ENCODE data around the gene TCL1B. TPM values are rescaled to one million over a fixed set of nuclear protein-coding genes. Genes with fewer than 3 reads are reported as not detected.

TCL1B gene
- total RNA-seq, 1 donor from 2014 or later: not detected

DNA sequence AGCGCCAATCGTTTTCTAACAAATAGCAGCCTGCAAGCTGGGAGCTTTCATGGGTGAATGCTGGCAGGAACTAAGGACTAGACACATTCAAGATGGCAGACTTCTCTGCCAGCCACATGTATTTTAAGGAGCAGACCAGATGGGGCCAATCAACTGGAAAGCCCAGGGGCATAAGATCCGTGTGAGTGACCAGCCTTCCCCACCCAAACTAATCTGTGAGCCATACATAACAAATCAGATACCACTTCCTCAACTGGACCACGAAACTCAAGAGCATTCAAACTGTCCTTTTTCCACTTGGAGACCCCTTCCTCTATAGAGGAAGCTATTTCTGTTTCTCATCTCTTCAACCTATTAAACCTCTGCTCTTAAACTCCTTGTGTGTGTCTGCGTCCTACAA lies 9.7 kb downstream of the TCL1B start:
- TF ChIP-seq, protein P1, sequence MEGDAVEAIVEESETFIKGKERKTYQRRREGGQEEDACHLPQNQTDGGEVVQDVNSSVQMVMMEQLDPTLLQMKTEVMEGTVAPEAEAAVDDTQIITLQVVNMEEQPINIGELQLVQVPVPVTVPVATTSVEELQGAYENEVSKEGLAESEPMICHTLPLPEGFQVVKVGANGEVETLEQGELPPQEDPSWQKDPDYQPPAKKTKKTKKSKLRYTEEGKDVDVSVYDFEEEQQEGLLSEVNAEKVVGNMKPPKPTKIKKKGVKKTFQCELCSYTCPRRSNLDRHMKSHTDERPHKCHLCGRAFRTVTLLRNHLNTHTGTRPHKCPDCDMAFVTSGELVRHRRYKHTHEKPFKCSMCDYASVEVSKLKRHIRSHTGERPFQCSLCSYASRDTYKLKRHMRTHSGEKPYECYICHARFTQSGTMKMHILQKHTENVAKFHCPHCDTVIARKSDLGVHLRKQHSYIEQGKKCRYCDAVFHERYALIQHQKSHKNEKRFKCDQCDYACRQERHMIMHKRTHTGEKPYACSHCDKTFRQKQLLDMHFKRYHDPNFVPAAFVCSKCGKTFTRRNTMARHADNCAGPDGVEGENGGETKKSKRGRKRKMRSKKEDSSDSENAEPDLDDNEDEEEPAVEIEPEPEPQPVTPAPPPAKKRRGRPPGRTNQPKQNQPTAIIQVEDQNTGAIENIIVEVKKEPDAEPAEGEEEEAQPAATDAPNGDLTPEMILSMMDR (IDR thresholded peaks at IDR 0.05): no peak
- Mint-ChIP-seq H3K4me3 (ENCODE audit: unreplicated experiment) (no peak overlapping the region), H3K9me3 (ENCODE audit: low read depth) (no peaks in the 10 kb centered on the region), H3K27me3 (ENCODE audit: low read depth) (peaks cover 3% of the 10 kb centered on the region), H3K27ac (ENCODE audit: unreplicated experiment) (no peak overlapping the region), H3K4me1 (ENCODE audit: low read depth) (peaks cover 8% of the 10 kb centered on the region), H3K36me3 (ENCODE audit: low read depth) (no peaks in the 10 kb centered on the region)
- no peak for DNase-seq (ENCODE audit: low spot score)

DNA sequence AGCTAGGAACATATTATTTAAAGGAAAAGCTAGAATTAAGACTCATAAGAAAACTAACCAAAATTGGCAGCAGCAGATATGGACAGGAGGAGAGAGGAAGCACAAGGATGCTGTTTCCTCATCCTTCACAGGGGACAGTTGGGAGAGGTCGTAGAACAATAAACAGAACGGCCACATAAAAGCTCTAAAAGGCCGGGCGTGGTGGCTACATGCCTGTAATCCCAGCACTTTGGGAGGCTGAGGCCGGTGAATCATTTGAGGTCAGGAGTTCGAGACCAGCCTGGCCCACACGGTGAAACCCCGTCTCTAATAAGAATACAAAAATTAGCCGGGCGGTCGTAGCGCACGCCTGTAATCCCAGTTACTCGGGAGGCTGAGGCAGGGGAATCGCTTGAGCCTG lies 10.5 kb downstream of the TCL1B start:
- TF ChIP-seq, protein P1 (IDR thresholded peaks at IDR 0.05): no peak
- no peak for DNase-seq (ENCODE audit: low spot score)
- H3K4me3 Mint-ChIP-seq (ENCODE audit: unreplicated experiment): no peak overlapping the region
- H3K27ac Mint-ChIP-seq (ENCODE audit: unreplicated experiment): no peak overlapping the region
- H3K4me1 Mint-ChIP-seq (ENCODE audit: low read depth): peaks cover 8% of the 10 kb centered on the region
- peaks cover 3% of the 10 kb centered on the region for H3K27me3 Mint-ChIP-seq (ENCODE audit: low read depth)
- H3K36me3 Mint-ChIP-seq (ENCODE audit: low read depth): no peaks in the 10 kb centered on the region
- H3K9me3 Mint-ChIP-seq (ENCODE audit: low read depth): no peaks in the 10 kb centered on the region

DNA sequence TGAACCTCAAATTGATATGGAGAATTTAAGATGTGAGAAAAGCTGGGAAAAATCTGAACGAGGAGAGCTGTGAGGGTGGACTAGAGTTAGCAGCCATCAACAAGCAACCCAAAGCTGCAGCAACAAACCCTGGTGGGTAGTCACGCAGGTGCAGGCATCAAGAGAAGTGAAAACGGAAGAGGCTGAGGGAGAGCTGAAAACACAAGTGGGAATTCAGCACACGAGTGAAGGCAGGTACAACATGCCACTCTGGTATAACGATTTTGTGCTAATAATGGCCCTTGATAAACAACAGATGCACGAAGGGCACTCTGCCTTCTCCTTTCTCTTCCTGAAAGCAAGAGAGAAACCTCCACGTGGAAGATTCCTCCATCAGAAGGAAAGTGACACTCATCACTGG lies 11.5 kb downstream of the TCL1B start:
- Mint-ChIP-seq H3K36me3 (ENCODE audit: low read depth) (no peaks in the 10 kb centered on the region), H3K27ac (ENCODE audit: unreplicated experiment) (no peak overlapping the region), H3K4me3 (ENCODE audit: unreplicated experiment) (no peak overlapping the region), H3K4me1 (ENCODE audit: low read depth) (peaks cover 11% of the 10 kb centered on the region), H3K9me3 (ENCODE audit: low read depth) (no peaks in the 10 kb centered on the region), H3K27me3 (ENCODE audit: low read depth) (peaks cover 1% of the 10 kb centered on the region)
- TF ChIP-seq, protein P1 (IDR thresholded peaks at IDR 0.05): no peak
- DNase-seq (ENCODE audit: low spot score): no peak

DNA sequence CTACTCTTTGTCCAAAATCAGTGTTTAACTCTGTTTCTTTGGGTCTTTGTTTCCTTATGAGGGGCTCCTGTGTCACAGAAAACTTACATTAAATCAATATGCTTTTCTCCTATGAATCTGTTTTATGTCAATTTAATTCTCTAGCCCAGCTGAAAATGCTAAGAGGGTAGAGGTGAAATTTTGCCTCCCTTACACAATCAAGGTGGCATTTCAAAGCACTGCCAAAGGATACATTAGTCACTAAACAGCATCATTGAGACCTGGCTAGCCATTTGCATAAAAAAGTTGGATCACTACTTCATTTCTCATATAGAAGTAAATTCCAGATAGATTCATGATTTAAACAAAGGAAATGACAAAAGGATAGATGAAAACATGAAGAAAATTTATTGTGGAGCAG lies 12.1 kb downstream of the TCL1B start:
- Mint-ChIP-seq H3K4me1 (ENCODE audit: low read depth) (peaks cover 11% of the 10 kb centered on the region), H3K27me3 (ENCODE audit: low read depth) (peaks cover 2% of the 10 kb centered on the region), H3K4me3 (ENCODE audit: unreplicated experiment) (no peak overlapping the region), H3K9me3 (ENCODE audit: low read depth) (no peaks in the 10 kb centered on the region), H3K27ac (ENCODE audit: unreplicated experiment) (no peak overlapping the region), H3K36me3 (ENCODE audit: low read depth) (no peaks in the 10 kb centered on the region)
- TF ChIP-seq, protein P1 (IDR thresholded peaks at IDR 0.05): no peak
- no peak for DNase-seq (ENCODE audit: low spot score)

DNA sequence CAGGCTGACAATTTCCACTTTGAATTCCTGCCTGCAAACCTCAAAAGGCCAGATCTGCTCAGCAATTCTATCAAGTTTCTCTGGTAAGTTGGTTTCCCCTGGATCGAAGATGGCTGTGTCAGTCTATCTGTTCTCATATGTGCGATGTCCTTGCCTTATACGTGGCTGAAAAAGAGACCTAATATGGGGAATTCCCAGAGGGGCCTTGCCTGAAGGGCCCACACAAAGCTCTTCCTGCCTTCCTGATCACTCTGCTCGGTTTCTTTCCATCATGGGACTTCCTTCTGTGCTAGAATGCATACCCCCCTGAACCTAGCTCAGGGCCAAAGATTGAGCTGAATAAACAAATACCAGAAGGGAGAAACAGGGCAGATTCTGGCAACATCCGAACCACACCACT lies 13.2 kb downstream of the TCL1B start:
- Mint-ChIP-seq H3K27ac (ENCODE audit: unreplicated experiment) (no peak overlapping the region), H3K36me3 (ENCODE audit: low read depth) (no peaks in the 10 kb centered on the region), H3K27me3 (ENCODE audit: low read depth) (peaks cover 9% of the 10 kb centered on the region), H3K4me3 (ENCODE audit: unreplicated experiment) (no peak overlapping the region), H3K9me3 (ENCODE audit: low read depth) (no peaks in the 10 kb centered on the region), H3K4me1 (ENCODE audit: low read depth) (peaks cover 11% of the 10 kb centered on the region)
- DNase-seq (ENCODE audit: low spot score): no peak
- TF ChIP-seq, protein P1 (IDR thresholded peaks at IDR 0.05): no peak
